ENCODE measurements around the gene PLCB2. TPM values are rescaled to one million over a fixed set of nuclear protein-coding genes. Genes with fewer than 3 reads are reported as not detected.

Gene PLCB2
- total and polyA plus RNA-seq, 2 donors (not counting 3 experiments of a cell fraction or from before 2014, with no cell fraction given): 1.5 to 1.6 TPM

- BruUV-seq (replicated peaks): no TSS peak
- H3K4me2 ChIP-seq (ENCODE audit: insufficient read depth, low read length): no peak overlapping the region
- dilution Hi-C loops (cut with MboI; ENCODE audit: extremely low pct_ligation_motif_present, low sequenced_read_pairs) (no loop called here), intact Hi-C loops (cut with micrococcal nuclease) (no loop called here)
- no peak overlapping the region for H2AFZ ChIP-seq (ENCODE audit: low read depth, low read length)
- no peak overlapping the region for H3K27ac ChIP-seq (ENCODE audit: insufficient read depth, low read depth, low read length)
- no peaks in the 10 kb centered on the region for H3K79me2 ChIP-seq (ENCODE audit: control insufficient read depth, insufficient read depth, low read length)
- H3K9me3 ChIP-seq (replicated peaks; ENCODE audit: control insufficient read depth, insufficient read depth, low read length): no peaks in the 10 kb centered on the region
- POLR2A ChIA-PET: interaction anchor here (0.7 kb wide), 1 partner anchor 75 kb away, joined by 3 read pairs; no protein-coding TSS in a partner anchor
- no peaks in the 10 kb centered on the region for H4K20me1 ChIP-seq (replicated peaks; ENCODE audit: control insufficient read depth, extremely low read depth, insufficient read depth, low read length)
- TF ChIP-seq GATA2 (IDR thresholded peaks at IDR 0.05; ENCODE audit: insufficient read depth, insufficient read length, low read depth, low read length) (no peak), POLR2AphosphoS5 (IDR thresholded peaks at IDR 0.05; ENCODE audit: insufficient read depth, low read depth, low read length) (no peak), JUN (IDR thresholded peaks at IDR 0.05; ENCODE audit: borderline replicate concordance, insufficient read depth, insufficient read length, low read depth) (no peak), POLR2A (IDR thresholded peaks at IDR 0.05; ENCODE audit: low read depth, low read length) (no peak), EZH2 (IDR thresholded peaks at IDR 0.05; ENCODE audit: borderline replicate concordance, low read depth, low read length, severe bottlenecking) (no peak), MAX (IDR thresholded peaks at IDR 0.05; ENCODE audit: insufficient read depth, insufficient read length) (no peak), CTCF (IDR thresholded peaks at IDR 0.05; ENCODE audit: extremely low read depth in 1 of 2, insufficient read depth in 1 of 2, low read depth in 1 of 2, low read length in 2 of 2) (no peak), FOS (IDR thresholded peaks at IDR 0.05; ENCODE audit: borderline replicate concordance, insufficient read depth, low read length) (no peak), MYC (IDR thresholded peaks at IDR 0.05; ENCODE audit: low read depth, low read length) (no peak)
- peaks cover 4% of the 10 kb centered on the region for H3K4me1 ChIP-seq (ENCODE audit: control insufficient read depth, extremely low read depth, insufficient read depth, low read length)
- CTCF ChIA-PET: interaction anchor here (1.2 to 7.9 kb wide), 3 partner anchors 11 to 32 kb away, joined by 3 to 63 read pairs (median 4); no protein-coding TSS in a partner anchor
- peaks cover 10 to 15% of the 10 kb centered on the region in 2 experiments for H3K27me3 ChIP-seq (ENCODE audit: control insufficient read depth in 2 of 2, insufficient read depth in 2 of 2, low read length in 2 of 2)
- no peaks in the 10 kb centered on the region for H3K9me1 ChIP-seq (replicated peaks; ENCODE audit: control insufficient read depth, extremely low read depth, insufficient read depth, low read length)
- no peak overlapping the region for H3K4me3 ChIP-seq (replicated peaks in 1 of 3; ENCODE audit: insufficient read depth in 1 of 3, low read depth in 1 of 3, low read length in 3 of 3)
- FAIRE-seq: no peak
- H3K9ac ChIP-seq (replicated peaks; ENCODE audit: extremely low read depth, insufficient read depth, low read length): no peak overlapping the region
- H3K36me3 ChIP-seq (ENCODE audit: control insufficient read depth in 2 of 2, extremely low read depth in 1 of 2, insufficient read depth in 2 of 2, low read length in 2 of 2): no peaks in the 10 kb centered on the region
- DNase-seq (ENCODE audit: low read depth, low spot score): no peak
These were observed 66.2 kb downstream of the PLCB2 start for GRCh38 chr15:40241269-40242212.

Measured in endothelial cell of umbilical vein (primary cell).